ENCODE results near the gene FAM131A. TPM values are rescaled to one million over a fixed set of nuclear protein-coding genes. Genes with fewer than 3 reads are reported as not detected.

Gene FAM131A
- total RNA-seq, 4 donors from 2014 or later = 7.4 to 20.2 (median 10.4) TPM

DNA sequence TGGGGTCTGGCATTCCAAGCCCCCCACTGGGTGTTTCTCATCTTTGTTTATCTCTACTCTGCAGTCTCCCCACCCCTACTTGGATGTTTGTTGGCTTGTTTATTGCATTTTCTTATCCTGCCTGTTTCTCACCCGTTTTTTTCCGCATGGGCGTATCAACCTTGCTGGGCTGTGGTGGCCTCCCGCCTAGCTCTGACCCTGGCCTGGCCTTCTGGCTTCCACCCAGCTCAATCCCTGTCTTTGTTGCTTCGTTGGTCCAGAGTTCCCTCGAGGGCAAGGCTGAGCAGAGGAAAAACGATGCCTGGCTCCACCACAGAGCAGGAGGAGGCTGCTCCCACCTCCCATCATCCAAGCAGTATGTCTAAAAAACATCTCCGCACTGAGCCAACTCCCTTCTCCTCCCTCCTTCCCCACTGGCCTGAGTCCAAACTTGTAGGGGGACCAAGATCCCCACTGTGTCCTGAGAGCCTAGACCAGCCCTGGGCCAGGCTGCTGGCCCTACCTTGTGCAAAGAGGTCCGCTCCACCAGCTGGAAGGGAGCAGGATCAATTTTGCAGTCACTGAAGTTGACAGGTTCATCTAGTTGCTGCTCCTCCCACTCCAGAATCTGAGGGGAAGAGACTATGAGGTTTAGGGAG lies 14.2 kb downstream of the FAM131A start:
- WGBS, 2 donors = 47 to 59% methylated on average over 7 of the region's 9 CpGs
- Histone ChIP-seq H3K4me1 (peaks cover 0 to 29% (median 0%) of the 10 kb centered on the region in 3 donors), H3K4me3 (no peak overlapping the region), H3K9me3 (no peaks in the 10 kb centered on the region), H3K27me3 (no peaks in the 10 kb centered on the region), H3K36me3 (peaks cover 0 to 26% (median 0%) of the 10 kb centered on the region in 3 donors), H3K27ac (no peak overlapping the region)
- intact Hi-C loops (cut with DNase I) = loop anchor here (10.0 kb wide), 1 partner anchor 47 kb away; no protein-coding TSS in a partner anchor
- TF ChIP-seq CTCF (IDR thresholded peaks at IDR 0.05) = no peak
- no peak for TF ChIP-seq POLR2A (IDR thresholded peaks at IDR 0.05)
- no peak for DNase-seq

DNA sequence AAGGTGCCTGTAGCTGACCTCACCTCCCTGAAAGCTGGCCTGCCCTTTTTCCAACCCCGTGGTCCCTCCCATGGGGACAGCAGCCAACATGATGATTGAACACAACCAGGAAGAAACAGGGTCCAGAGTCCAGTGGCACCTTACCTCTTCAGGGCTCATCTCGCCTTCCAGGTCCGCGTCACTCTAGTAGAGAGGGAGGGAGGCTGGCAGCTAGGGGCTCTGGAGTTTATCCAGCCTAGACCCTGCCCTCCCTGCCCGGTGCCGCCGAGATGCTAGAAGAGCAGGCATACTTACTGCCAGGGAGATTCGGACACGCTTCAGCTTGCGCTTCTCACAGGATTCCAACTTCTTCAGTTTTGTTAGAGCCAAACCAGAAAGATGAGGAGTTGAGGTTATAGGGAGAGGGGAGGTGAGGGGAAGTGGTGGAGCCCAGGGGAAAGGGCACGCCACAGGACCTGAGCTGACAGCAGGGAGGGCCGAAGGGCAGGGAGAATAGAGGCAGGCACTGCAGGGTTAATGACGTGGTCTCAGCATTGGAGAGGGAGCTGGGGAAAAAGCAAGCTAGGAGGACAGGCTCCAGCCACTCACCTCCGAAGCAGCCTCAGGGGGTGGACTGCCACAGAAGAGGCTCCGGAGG lies 14.9 kb downstream of the FAM131A start:
- intact Hi-C loops (cut with DNase I) = loop anchor here (10.0 kb wide), 1 partner anchor 47 kb away; no protein-coding TSS in a partner anchor
- Histone ChIP-seq H3K4me3 (no peak overlapping the region), H3K36me3 (peaks cover 0 to 26% (median 0%) of the 10 kb centered on the region in 3 donors), H3K27ac (peak overlapping the region in 1 of 4 donors; percentile 26), H3K27me3 (no peaks in the 10 kb centered on the region), H3K9me3 (no peaks in the 10 kb centered on the region), H3K4me1 (peaks cover 0 to 29% (median 0%) of the 10 kb centered on the region in 3 donors)
- 38 to 39% methylated on average over 6 to 11 of the region's 15 CpGs for WGBS, 2 donors
- TF ChIP-seq CTCF (IDR thresholded peaks at IDR 0.05) (no peak), POLR2A (IDR thresholded peaks at IDR 0.05) (no peak)
- no peak for DNase-seq

- intact Hi-C loops (cut with DNase I) = loop anchor here (10.0 kb wide), 1 partner anchor 48 kb away; no protein-coding TSS in a partner anchor
- WGBS, 2 donors = 83 to 90% methylated on average over 1 to 2 of the region's 11 CpGs
- no peak for TF ChIP-seq POLR2A (IDR thresholded peaks at IDR 0.05)
- TF ChIP-seq CTCF (IDR thresholded peaks at IDR 0.05) = no peak
- Histone ChIP-seq H3K27me3 (no peaks in the 10 kb centered on the region), H3K27ac (no peak overlapping the region), H3K4me3 (no peak overlapping the region), H3K4me1 (peaks cover 0 to 24% (median 0%) of the 10 kb centered on the region in 3 donors), H3K9me3 (no peaks in the 10 kb centered on the region), H3K36me3 (peaks cover 0 to 31% (median 0%) of the 10 kb centered on the region in 3 donors)
- no peak for DNase-seq
Observed at GRCh38 chr3:184352897-184353545, 15.6 kb downstream of the FAM131A start.

DNA sequence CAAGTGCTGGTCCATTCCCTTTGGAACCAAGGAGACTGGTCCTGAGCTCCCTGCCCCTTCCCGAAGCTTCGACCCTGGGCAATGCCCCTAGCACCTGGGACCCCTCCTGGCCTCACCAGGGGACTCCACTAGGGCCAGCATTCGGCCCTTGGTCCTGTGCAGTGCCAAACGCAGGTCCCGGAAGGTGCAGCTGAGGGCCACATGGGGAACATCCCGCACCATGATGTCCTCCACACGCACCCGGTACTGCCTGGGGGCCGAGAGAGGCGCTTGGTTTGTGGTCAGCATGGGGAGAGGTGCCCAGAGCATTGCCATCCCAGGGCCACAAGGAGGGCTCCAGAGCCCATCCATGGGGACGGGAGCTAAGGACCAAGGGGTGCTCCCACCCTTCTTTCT lies 16.1 kb downstream of the FAM131A start:
- DNase-seq = no peak
- Histone ChIP-seq H3K4me1 (peaks cover 0 to 23% (median 0%) of the 10 kb centered on the region in 3 donors), H3K27ac (no peak overlapping the region), H3K9me3 (no peaks in the 10 kb centered on the region), H3K4me3 (no peak overlapping the region), H3K36me3 (peaks cover 0 to 35% (median 0%) of the 10 kb centered on the region in 3 donors), H3K27me3 (no peaks in the 10 kb centered on the region)
- intact Hi-C loops (cut with DNase I) = loop anchor here (10.0 kb wide), 1 partner anchor 49 kb away; no protein-coding TSS in a partner anchor
- WGBS, 2 donors = 80 to 88% methylated on average over 1 to 3 of the region's 11 CpGs
- TF ChIP-seq POLR2A (IDR thresholded peaks at IDR 0.05) = no peak
- no peak for TF ChIP-seq CTCF (IDR thresholded peaks at IDR 0.05)
